GM12878 (cell line): ENCODE data around the gene CHIT1. TPM values are rescaled to one million over a fixed set of nuclear protein-coding genes. Genes with fewer than 3 reads are reported as not detected.

ENCODE experiments used
- BCLAF1 ChIP-seq: fragments of 450-650 bp; IDR thresholded peaks from 2 replicates; pipeline ENCODE4 v1.6.1; 2017; ENCODE audit warnings: antibody characterized with exemption, mild to moderate bottlenecking, moderate library complexity
- EP300 ChIP-seq, 2 experiments: fragments of 150-350 bp in 1 of 2; IDR thresholded peaks; 2 replicates each; pipeline ENCODE4 v1.6.1; 2011 to 2012; ENCODE audit warnings: low read depth in 2 of 2, low read length in 2 of 2, borderline replicate concordance in 1 of 2, improper control_type of control experiment in 1 of 2, inconsistent platforms in 1 of 2; ENCODE audit not compliant: control insufficient read depth in 1 of 2
- FOXM1 ChIP-seq: IDR thresholded peaks from 2 replicates; pipeline ENCODE4 v1.6.1; 2012; ENCODE audit warnings: low read depth, mild to moderate bottlenecking, inconsistent platforms, low read length, moderate library complexity
- HDGF ChIP-seq: fragments of 450-650 bp; IDR thresholded peaks from 2 replicates; pipeline ENCODE4 v1.6.1; 2016; ENCODE audit warnings: antibody characterized with exemption
- MYC ChIP-seq: IDR thresholded peaks from 2 replicates; pipeline ENCODE4 v1.6.1; 2011; ENCODE audit warnings: mild to moderate bottlenecking, low read length, moderate library complexity, inconsistent platforms; ENCODE audit not compliant: insufficient read depth, insufficient replicate concordance, insufficient read length, severe bottlenecking
- ZNF384 ChIP-seq: IDR thresholded peaks from 2 replicates; pipeline ENCODE4 v1.6.1; 2012; ENCODE audit warnings: low read depth, mild to moderate bottlenecking, low read length, improper control_type of control experiment, borderline replicate concordance
- ZNF592 ChIP-seq: fragments of 450-650 bp; IDR thresholded peaks from 2 replicates; pipeline ENCODE4 v1.6.1; 2017; ENCODE audit warnings: mild to moderate bottlenecking, moderate library complexity
- polyA plus RNA-seq, 11 experiments: library from polyadenylated mRNA; depleted of rRNA in 4 of 11; unstranded in 6 of 11; stranded (reverse) in 5 of 11; fragments of >200 nt; fragmentation: Nextera tagmentation in 4 of 11; fragmentation: Illumina TruSeq in 1 of 11; extraction: Ambion mirVana in 4 of 11; extraction: Trizol in 1 of 11; gene quantifications; 1 replicate in 1 of 11; 2 replicates in 10 of 11; pipeline versions ENCODE4 v1.2.1 to v1.2.3, GENCODE V29; 2011 to 2016; ENCODE audit warnings: inconsistent platforms in 2 of 11, missing spikeins in 2 of 11, low read depth in 1 of 11
- total RNA-seq, 4 experiments: library from RNA; depleted of rRNA in 3 of 4; stranded (reverse); fragments of >200 nt in 3 of 4; fragmentation: Illumina TruSeq in 1 of 4; extraction: Trizol in 1 of 4; gene quantifications; 2 replicates each; pipeline versions ENCODE4 v1.2.1 to v1.2.3, GENCODE V29; 2013 to 2021
- TF ChIP-seq, protein P1 (sequence below): IDR thresholded peaks from 2 replicates; pipeline ENCODE4 v1.6.1; 2011; ENCODE audit warnings: mild to moderate bottlenecking, low read depth, low read length, moderate library complexity; ENCODE audit not compliant: insufficient replicate concordance

The CHIT1 gene
- total and polyA plus RNA-seq, 10 of the 15 experiments (the other 5 are each of a cell fraction or from before 2014, with no cell fraction given): 0.02 to 2.1 (median 0.76) TPM

GRCh38 chr1:203269654-203270020 is 40.2 kb upstream of the CHIT1 start (continued):
- TF ChIP-seq BCLAF1: no peak
- TF ChIP-seq FOXM1: no peak
- TF ChIP-seq HDGF: no peak
- TF ChIP-seq ZNF592: no peak
- TF ChIP-seq ZNF384: no peak
- TF ChIP-seq, protein P1, sequence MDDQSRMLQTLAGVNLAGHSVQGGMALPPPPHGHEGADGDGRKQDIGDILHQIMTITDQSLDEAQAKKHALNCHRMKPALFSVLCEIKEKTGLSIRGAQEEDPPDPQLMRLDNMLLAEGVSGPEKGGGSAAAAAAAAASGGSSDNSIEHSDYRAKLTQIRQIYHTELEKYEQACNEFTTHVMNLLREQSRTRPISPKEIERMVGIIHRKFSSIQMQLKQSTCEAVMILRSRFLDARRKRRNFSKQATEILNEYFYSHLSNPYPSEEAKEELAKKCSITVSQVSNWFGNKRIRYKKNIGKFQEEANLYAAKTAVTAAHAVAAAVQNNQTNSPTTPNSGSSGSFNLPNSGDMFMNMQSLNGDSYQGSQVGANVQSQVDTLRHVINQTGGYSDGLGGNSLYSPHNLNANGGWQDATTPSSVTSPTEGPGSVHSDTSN: no peak
- TF ChIP-seq MYC: no peak
- TF ChIP-seq EP300 (IDR thresholded peaks at IDR 0.05; ENCODE audit: borderline replicate concordance in 1 of 2, control insufficient read depth in 1 of 2, low read depth in 2 of 2, low read length in 2 of 2): no peak
- TF ChIP-seq, all 136 proteins: peak for 0
